Endothelial cell of umbilical vein (primary cell): ENCODE results near the gene KATNIP. TPM values are rescaled to one million over a fixed set of nuclear protein-coding genes. Genes with fewer than 3 reads are reported as not detected.

Experiments used
- BruUV-seq: library from RNA; stranded (reverse); fragments of 400-500 nt; replicated peaks from 2 replicates; lab custom pipeline; 2021; lab: Mats Ljungman, UMichigan
- CTCF ChIA-PET: fragments of 300-600, 350-600 bp; sonication (Branson Sonifier 250); formaldehyde crosslinking; loops from one replicate; lab custom pipeline; 2021; ENCODE audit warnings: antibody characterized with exemption, inconsistent platforms; lab: Charles Lee
- POLR2A ChIA-PET: fragments of 300-600, 350-600 bp; sonication (Branson Sonifier 250); formaldehyde crosslinking; loops from one replicate; lab custom pipeline; 2021; ENCODE audit warnings: antibody characterized with exemption, inconsistent platforms; lab: Charles Lee
- DNase-seq: peaks from one replicate; pipeline ENCODE4 v3.0.0-alpha.2; 2011; ENCODE audit warnings: low read depth, low spot score
- FAIRE-seq: peaks from 2 replicates; lab custom pipeline; 2011; peaks lifted over from hg19 to GRCh38; lab: Jason Lieb, UNC
- H2AFZ ChIP-seq: 2 replicates; pipeline ENCODE4 v1.6.0; 2012; ENCODE audit warnings: low read depth, low read length, control low read depth, inconsistent platforms
- H3K27ac ChIP-seq: 2 replicates; pipeline ENCODE4 v1.5.1; 2011; ENCODE audit warnings: low read depth, mild to moderate bottlenecking, control low read depth, low read length, moderate library complexity; ENCODE audit not compliant: insufficient read depth
- H3K27me3 ChIP-seq, 2 experiments: 2 replicates each; pipeline versions ENCODE4 v1.6.0 to v1.6.1; 2011; ENCODE audit warnings: low read length in 2 of 2, mixed read lengths in 1 of 2; ENCODE audit not compliant: control insufficient read depth in 2 of 2, insufficient read depth in 2 of 2
- H3K36me3 ChIP-seq, 2 experiments: 2 replicates in 1 of 2; 3 replicates in 1 of 2; pipeline ENCODE4 v1.5.1; 2011; ENCODE audit warnings: low read length in 2 of 2, mild to moderate bottlenecking in 1 of 2, moderate library complexity in 1 of 2; ENCODE audit not compliant: control insufficient read depth in 2 of 2, insufficient read depth in 2 of 2; ENCODE audit errors: extremely low read depth in 1 of 2
- H3K4me1 ChIP-seq: 3 replicates; pipeline ENCODE4 v1.5.1; 2011; ENCODE audit warnings: mild to moderate bottlenecking, low read length; ENCODE audit not compliant: control insufficient read depth, insufficient read depth; ENCODE audit errors: extremely low read depth
- H3K4me2 ChIP-seq: 2 replicates; pipeline ENCODE4 v1.6.1; 2011; ENCODE audit warnings: low read length, control low read depth, mixed read lengths; ENCODE audit not compliant: insufficient read depth
- H3K4me3 ChIP-seq, 3 experiments: fragments of 200-600 bp in 1 of 3; sonication (generic), shearing (Covaris generic) in 1 of 3; replicated peaks in 1 of 3; 2 replicates each; pipeline ENCODE4 v1.5.1; 2011 to 2016; ENCODE audit warnings: control low read depth in 3 of 3, low read length in 3 of 3, mild to moderate bottlenecking in 2 of 3, inconsistent platforms in 1 of 3, low read depth in 1 of 3, moderate library complexity in 1 of 3; ENCODE audit not compliant: insufficient read depth in 1 of 3
- H3K79me2 ChIP-seq: 2 replicates; pipeline ENCODE4 v1.6.0; 2012; ENCODE audit warnings: low read length, inconsistent platforms; ENCODE audit not compliant: control insufficient read depth, insufficient read depth
- H3K9ac ChIP-seq: replicated peaks from 2 replicates; pipeline ENCODE3; 2011; ENCODE audit warnings: low read length, control low read depth; ENCODE audit not compliant: insufficient read depth; ENCODE audit errors: extremely low read depth
- H3K9me1 ChIP-seq: replicated peaks from 3 replicates; pipeline ENCODE4 v1.6.0; 2011; ENCODE audit warnings: mild to moderate bottlenecking, low read length; ENCODE audit not compliant: control insufficient read depth, insufficient read depth; ENCODE audit errors: extremely low read depth
- H3K9me3 ChIP-seq: replicated peaks from 2 replicates; pipeline ENCODE4 v1.5.1; 2012; ENCODE audit warnings: low read length, inconsistent platforms; ENCODE audit not compliant: control insufficient read depth, insufficient read depth
- H4K20me1 ChIP-seq: replicated peaks from 2 replicates; pipeline ENCODE3; 2011; ENCODE audit warnings: mild to moderate bottlenecking, low read length; ENCODE audit not compliant: control insufficient read depth, insufficient read depth; ENCODE audit errors: extremely low read depth
- EZH2 ChIP-seq: IDR thresholded peaks from 2 replicates; pipeline ENCODE4 v1.6.1; 2012; ENCODE audit warnings: borderline replicate concordance, low read depth, mild to moderate bottlenecking, moderate library complexity, low read length, inconsistent platforms; ENCODE audit not compliant: severe bottlenecking
- FOS ChIP-seq: IDR thresholded peaks from 2 replicates; pipeline ENCODE4 v1.6.1; 2011; ENCODE audit warnings: mild to moderate bottlenecking, low read length, moderate library complexity, borderline replicate concordance; ENCODE audit not compliant: insufficient read depth
- GATA2 ChIP-seq: IDR thresholded peaks from 2 replicates; pipeline ENCODE4 v1.7.0; 2011; ENCODE audit warnings: low read depth, mild to moderate bottlenecking, moderate library complexity, mixed read lengths, low read length; ENCODE audit not compliant: insufficient read length, insufficient read depth
- JUN ChIP-seq: IDR thresholded peaks from 2 replicates; pipeline ENCODE4 v1.6.1; 2011; ENCODE audit warnings: borderline replicate concordance, low read depth; ENCODE audit not compliant: insufficient read length, insufficient read depth
- MAX ChIP-seq: IDR thresholded peaks from 2 replicates; pipeline ENCODE4 v1.6.1; 2011; ENCODE audit not compliant: insufficient read depth, insufficient read length
- MYC ChIP-seq: IDR thresholded peaks from one replicate; pipeline ENCODE4 v1.6.1; 2011; ENCODE audit warnings: mild to moderate bottlenecking, low read depth, low read length
- POLR2A ChIP-seq: IDR thresholded peaks from 2 replicates; pipeline ENCODE4 v1.6.1; 2012; ENCODE audit warnings: low read depth, mild to moderate bottlenecking, control low read depth, low read length
- POLR2AphosphoS5 ChIP-seq: IDR thresholded peaks from 2 replicates; pipeline ENCODE4 v1.6.1; 2012; ENCODE audit warnings: low read depth, mild to moderate bottlenecking, control low read depth, low read length, moderate library complexity; ENCODE audit not compliant: insufficient read depth
- dilution Hi-C: fragments of 300-500 bp; cut with MboI; formaldehyde crosslinking; loops from one replicate; pipeline ENCODE4 v1.15.0; 2019; ENCODE audit warnings: low sequenced_read_pairs; ENCODE audit not compliant: extremely low pct_ligation_motif_present
- intact Hi-C: fragments of 100-400 bp; cut with micrococcal nuclease; formaldehyde crosslinking; loops from one replicate; pipeline ENCODE4 v1.10.0; 2022
- polyA plus RNA-seq, 4 experiments: library from polyadenylated mRNA; depleted of rRNA in 3 of 4; stranded (reverse) in 3 of 4; unstranded in 1 of 4; fragments of >200 nt; gene quantifications; 2 replicates each; pipeline versions ENCODE4 v1.2.1 to v1.2.3, GENCODE V29; 2011 to 2012; ENCODE audit warnings: missing spikeins in 1 of 4
- total RNA-seq: library from RNA; stranded (reverse); gene quantifications from 2 replicates; pipeline ENCODE4 v1.2.3, GENCODE V29; 2021
- TF ChIP-seq, protein P1 (sequence below), 2 donors: IDR thresholded peaks; 1 replicate in 1 of 2; 2 replicates in 1 of 2; pipeline ENCODE4 v1.5.1; 2011; ENCODE audit warnings: low read length in 2 of 2, mild to moderate bottlenecking in 2 of 2, moderate library complexity in 2 of 2, control low read depth in 1 of 2, inconsistent platforms in 1 of 2, low read depth in 1 of 2; ENCODE audit not compliant: insufficient read depth in 1 of 2; ENCODE audit errors: extremely low read depth in 1 of 2

Gene KATNIP
- total and polyA plus RNA-seq, 2 donors (not counting 3 experiments of a cell fraction or from before 2014, with no cell fraction given): 14.7 to 30.7 TPM

- POLR2A ChIA-PET: no interaction called here
- peaks cover 7% of the 10 kb centered on the region for H3K4me1 ChIP-seq
- dilution Hi-C loops: no loop called here
- H3K4me3 ChIP-seq: no peak overlapping the region
- H3K79me2 ChIP-seq: peaks cover 31% of the 10 kb centered on the region
- TF ChIP-seq POLR2AphosphoS5 (no peak), MYC (no peak), JUN (no peak), POLR2A (no peak), GATA2 (no peak), FOS (no peak), MAX (no peak), EZH2 (no peak)
- TF ChIP-seq, protein P1, sequence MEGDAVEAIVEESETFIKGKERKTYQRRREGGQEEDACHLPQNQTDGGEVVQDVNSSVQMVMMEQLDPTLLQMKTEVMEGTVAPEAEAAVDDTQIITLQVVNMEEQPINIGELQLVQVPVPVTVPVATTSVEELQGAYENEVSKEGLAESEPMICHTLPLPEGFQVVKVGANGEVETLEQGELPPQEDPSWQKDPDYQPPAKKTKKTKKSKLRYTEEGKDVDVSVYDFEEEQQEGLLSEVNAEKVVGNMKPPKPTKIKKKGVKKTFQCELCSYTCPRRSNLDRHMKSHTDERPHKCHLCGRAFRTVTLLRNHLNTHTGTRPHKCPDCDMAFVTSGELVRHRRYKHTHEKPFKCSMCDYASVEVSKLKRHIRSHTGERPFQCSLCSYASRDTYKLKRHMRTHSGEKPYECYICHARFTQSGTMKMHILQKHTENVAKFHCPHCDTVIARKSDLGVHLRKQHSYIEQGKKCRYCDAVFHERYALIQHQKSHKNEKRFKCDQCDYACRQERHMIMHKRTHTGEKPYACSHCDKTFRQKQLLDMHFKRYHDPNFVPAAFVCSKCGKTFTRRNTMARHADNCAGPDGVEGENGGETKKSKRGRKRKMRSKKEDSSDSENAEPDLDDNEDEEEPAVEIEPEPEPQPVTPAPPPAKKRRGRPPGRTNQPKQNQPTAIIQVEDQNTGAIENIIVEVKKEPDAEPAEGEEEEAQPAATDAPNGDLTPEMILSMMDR (IDR thresholded peaks at IDR 0.05; ENCODE audit: extremely low read depth in 1 of 2, insufficient read depth in 1 of 2, low read depth in 1 of 2, low read length in 2 of 2): no peak
- H3K4me2 ChIP-seq: no peak overlapping the region
- FAIRE-seq: no peak
- no TSS peak for BruUV-seq
- DNase-seq: no peak
- intact Hi-C loops: no loop called here
- no peak overlapping the region for H3K27ac ChIP-seq
- CTCF ChIA-PET: no interaction called here
- H3K9ac ChIP-seq: no peak overlapping the region
- peaks cover 14 to 34% of the 10 kb centered on the region in 2 experiments for H3K36me3 ChIP-seq
- H3K9me3 ChIP-seq: no peaks in the 10 kb centered on the region
- H4K20me1 ChIP-seq: no peaks in the 10 kb centered on the region
- H3K27me3 ChIP-seq: no peaks in the 10 kb centered on the region
- no peak overlapping the region for H2AFZ ChIP-seq
- H3K9me1 ChIP-seq: no peaks in the 10 kb centered on the region
These were observed 5.3 kb upstream of the KATNIP start for GRCh38 chr16:27544671-27545070.
